Psoas muscle (tissue), 8 donors: ENCODE measurements around the gene PODXL2. TPM values are rescaled to one million over a fixed set of nuclear protein-coding genes. Genes with fewer than 3 reads are reported as not detected.
"Not testable (repeated sequence)": the region's sequence is repeated elsewhere in the genome, so short reads cannot be mapped to it uniquely, and the experiment has no call there.

Experiments used
- ATAC-seq, 4 donors: fragments of 200-7000 bp; cut with Tn5 transposase; one replicate each; pipeline ENCODE4 v1.9.1; 2020; ENCODE audit warnings: moderate library complexity in 3 of 4, mild to moderate bottlenecking in 2 of 4
- DNase-seq, 2 donors: peaks; one replicate each; pipeline ENCODE4 v3.0.0-alpha.2; 2020
- H3K27ac ChIP-seq: fragments of 200-600 bp; one replicate; pipeline ENCODE4 v1.8.0; 2022
- H3K27me3 ChIP-seq, 3 donors: fragments of 200-600 bp in 1 of 3; one replicate each; pipeline versions ENCODE4 v1.6.1 to v1.8.0; 2013 to 2022; ENCODE audit warnings: low read length in 2 of 3, mild to moderate bottlenecking in 2 of 3, moderate library complexity in 1 of 3; ENCODE audit not compliant: insufficient read depth in 3 of 3
- H3K36me3 ChIP-seq, 2 donors: fragments of 200-600 bp in 1 of 2; one replicate each; pipeline versions ENCODE4 v1.6.1 to v1.8.0; 2013 to 2022; ENCODE audit warnings: low read depth in 1 of 2, mild to moderate bottlenecking in 1 of 2, moderate library complexity in 1 of 2; ENCODE audit not compliant: insufficient read depth in 1 of 2
- H3K4me1 ChIP-seq: fragments of 200-600 bp; one replicate; pipeline ENCODE4 v1.8.0; 2022
- H3K4me3 ChIP-seq: fragments of 200-600 bp; one replicate; pipeline ENCODE4 v1.8.0; 2022; ENCODE audit warnings: mild to moderate bottlenecking
- H3K9me3 ChIP-seq: fragments of 200-600 bp; one replicate; pipeline ENCODE4 v1.8.0; 2022
- WGBS, 3 donors: extraction: QIAGEN DNeasy Blood & Tissue Kit; methylation state at CpG; one replicate each; pipeline versions ENCODE4 v1.1.6 to v1.1.7; 2013; 5-methylcytosine and 5-hydroxymethylcytosine counted together
- intact Hi-C, 2 donors: fragments of 100-400 bp; cut with DNase I; formaldehyde crosslinking; loops; one replicate each; pipeline versions ENCODE4 v1.11.0 to v1.14.2; 2022
- polyA plus RNA-seq, 3 donors: library from polyadenylated mRNA; stranded (reverse); fragments of 200-250 nt; gene quantifications; one replicate each; pipeline ENCODE4 v1.2.3, GENCODE V29; 2013
- total RNA-seq, 4 donors: library from RNA; stranded (reverse); fragmentation: NEBNext Ultra II Directional in 2 of 4; extraction: Animal tissue kit (Norgen Biotek cat#: 25700) in 2 of 4; gene quantifications; one replicate each; pipeline versions ENCODE4 v1.2.1 to v1.2.4, GENCODE V29; 2021 to 2023
- TF ChIP-seq, protein P1 (sequence below): fragments of 200-600 bp; IDR thresholded peaks from one replicate; pipeline ENCODE4 v1.8.0; 2022; ENCODE audit warnings: antibody characterized with exemption
- donor health status: healthy with polysubstance abuse.
- donor health status: DM: no; HTN: no; CAD: no; lungs with moderate emphysema.
- donor health status: Bipolar disorder and iron deficiency.
- donor health status: healthy.
- donor health status: DM: yes; HTN: yes; CAD: no.
- donor health status: DM: no; HTN: no; CAD: no.
- donor health status: DM: no; HTN: no; CAD: no.
- donor health status: DM: yes; HTN: yes; CAD: no.

The PODXL2 gene
- total and polyA plus RNA-seq, 7 donors = 1.4 to 3.0 (median 2.1) TPM

DNA sequence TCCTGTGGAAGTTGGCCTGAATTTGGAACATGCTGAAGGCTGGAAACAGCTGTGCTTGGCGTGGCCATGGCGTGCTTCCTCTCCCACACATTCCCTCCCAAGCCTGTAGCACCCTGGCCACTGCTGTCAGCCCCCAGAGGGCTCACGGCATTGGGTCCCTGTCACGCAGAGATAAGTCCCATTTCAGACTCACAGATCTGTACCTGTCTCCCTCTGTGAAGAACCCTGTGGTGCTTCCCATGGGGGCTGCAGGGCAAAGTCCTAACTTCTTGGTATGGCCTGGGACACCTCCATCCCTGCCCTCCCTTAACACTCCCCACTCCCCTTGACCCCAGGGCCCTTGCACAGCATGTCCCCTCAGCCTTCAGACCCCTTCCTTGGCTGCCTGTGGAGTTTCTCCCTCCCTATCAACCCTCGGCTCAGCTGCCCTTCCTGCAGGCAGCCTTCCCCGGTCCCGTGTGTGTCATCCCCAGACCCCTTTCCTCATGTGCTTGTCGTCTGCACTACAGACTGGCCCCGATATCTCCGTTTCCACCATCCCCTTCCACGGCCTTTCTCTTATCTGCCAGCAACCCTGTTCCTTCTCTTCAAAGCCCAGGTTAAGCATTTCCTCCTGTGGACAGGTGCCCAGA lies 72.4 kb downstream of the PODXL2 start:
- TF ChIP-seq, protein P1, sequence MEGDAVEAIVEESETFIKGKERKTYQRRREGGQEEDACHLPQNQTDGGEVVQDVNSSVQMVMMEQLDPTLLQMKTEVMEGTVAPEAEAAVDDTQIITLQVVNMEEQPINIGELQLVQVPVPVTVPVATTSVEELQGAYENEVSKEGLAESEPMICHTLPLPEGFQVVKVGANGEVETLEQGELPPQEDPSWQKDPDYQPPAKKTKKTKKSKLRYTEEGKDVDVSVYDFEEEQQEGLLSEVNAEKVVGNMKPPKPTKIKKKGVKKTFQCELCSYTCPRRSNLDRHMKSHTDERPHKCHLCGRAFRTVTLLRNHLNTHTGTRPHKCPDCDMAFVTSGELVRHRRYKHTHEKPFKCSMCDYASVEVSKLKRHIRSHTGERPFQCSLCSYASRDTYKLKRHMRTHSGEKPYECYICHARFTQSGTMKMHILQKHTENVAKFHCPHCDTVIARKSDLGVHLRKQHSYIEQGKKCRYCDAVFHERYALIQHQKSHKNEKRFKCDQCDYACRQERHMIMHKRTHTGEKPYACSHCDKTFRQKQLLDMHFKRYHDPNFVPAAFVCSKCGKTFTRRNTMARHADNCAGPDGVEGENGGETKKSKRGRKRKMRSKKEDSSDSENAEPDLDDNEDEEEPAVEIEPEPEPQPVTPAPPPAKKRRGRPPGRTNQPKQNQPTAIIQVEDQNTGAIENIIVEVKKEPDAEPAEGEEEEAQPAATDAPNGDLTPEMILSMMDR = no peak
- peaks cover 5% of the 10 kb centered on the region for H3K9me3 ChIP-seq
- ATAC-seq = no peak
- peak in 1 of 2 donors; percentile 62 for DNase-seq
- H3K4me3 ChIP-seq = no peak overlapping the region
- intact Hi-C loops = no loop called here
- peak overlapping the region; percentile 94 for H3K27ac ChIP-seq
- peaks cover 58% of the 10 kb centered on the region for H3K4me1 ChIP-seq
- 49 to 67% (median 54%) methylated on average over 11 of the region's 11 CpGs for WGBS, 3 donors
- no peaks in the 10 kb centered on the region for H3K27me3 ChIP-seq
- H3K36me3 ChIP-seq = peaks cover 0 to 6% of the 10 kb centered on the region in 2 donors

DNA sequence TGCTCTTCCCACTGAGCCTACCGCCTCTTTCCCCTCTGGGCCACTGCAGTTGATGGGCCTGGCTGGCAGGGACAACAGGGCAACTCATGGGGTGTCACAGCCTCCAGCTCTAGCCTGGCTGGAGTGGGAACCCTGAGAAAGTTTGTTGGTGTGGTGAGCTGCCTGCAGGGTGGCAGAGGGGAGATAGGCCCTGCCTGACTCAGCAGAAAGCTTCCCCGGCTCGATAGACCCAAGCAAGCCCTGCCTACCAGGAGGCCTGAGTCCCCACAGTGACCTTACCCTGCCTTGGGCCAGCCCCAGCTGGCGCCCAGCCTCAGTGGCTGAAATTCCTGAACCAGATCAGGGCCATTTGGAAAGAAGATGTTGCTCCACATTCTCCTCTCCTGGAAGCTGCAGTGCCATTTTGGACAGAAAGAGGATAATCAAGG lies 73.2 kb downstream of the PODXL2 start:
- peak; percentile 78 to 80 for DNase-seq
- H3K9me3 ChIP-seq = peaks cover 5% of the 10 kb centered on the region
- intact Hi-C loops = no loop called here
- H3K4me3 ChIP-seq = no peak overlapping the region
- TF ChIP-seq, protein P1 = no peak
- H3K27me3 ChIP-seq = no peaks in the 10 kb centered on the region
- peaks cover 53% of the 10 kb centered on the region for H3K4me1 ChIP-seq
- H3K36me3 ChIP-seq = peaks cover 0 to 11% of the 10 kb centered on the region in 2 donors
- peak overlapping the region; percentile 94 for H3K27ac ChIP-seq
- 21 to 25% (median 24%) methylated on average over 4 of the region's 4 CpGs for WGBS, 3 donors
- ATAC-seq = peak in 2 of 4 donors; percentile 22 to 27

DNA sequence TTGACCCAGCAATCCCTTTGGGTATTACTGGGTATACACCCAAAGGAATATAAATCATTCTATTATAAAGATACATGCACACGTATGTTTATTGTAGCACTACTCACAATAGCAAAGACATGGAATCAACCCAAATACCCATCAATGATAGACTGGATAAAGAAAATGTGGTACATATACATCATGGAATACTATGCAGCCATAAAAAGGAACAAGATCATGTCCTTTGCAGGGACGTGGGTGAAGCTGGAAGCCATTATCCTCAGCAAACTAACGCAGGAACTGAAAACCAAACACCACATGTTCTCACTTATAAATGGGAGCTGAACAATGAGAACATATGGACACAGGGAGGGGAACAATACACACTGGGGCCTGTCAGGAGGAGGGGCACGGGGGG lies 75.9 kb downstream of the PODXL2 start:
- not testable (repeated sequence) for H3K27ac ChIP-seq

DNA sequence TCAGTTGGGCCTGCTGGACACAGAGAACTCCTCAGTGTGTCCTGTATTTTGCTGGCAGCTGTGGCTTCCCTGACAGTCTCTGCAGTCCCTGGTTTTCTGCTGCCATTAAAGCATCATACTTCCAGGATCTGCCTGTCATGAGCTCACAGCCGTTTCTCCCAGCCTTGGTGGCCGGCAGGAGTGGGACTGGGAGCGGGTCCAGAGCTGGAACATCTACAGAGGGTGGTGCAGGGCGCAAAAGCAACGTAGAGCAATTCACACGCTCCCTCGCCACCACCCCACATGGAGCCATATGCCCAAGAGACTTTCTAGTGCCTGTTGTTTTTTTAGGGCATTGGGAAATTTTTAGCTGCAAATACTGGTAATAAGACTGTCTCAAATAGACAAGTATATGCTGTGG lies 77.3 kb downstream of the PODXL2 start:
- peak in 2 of 4 donors; percentile 30 to 39 for ATAC-seq
- DNase-seq = peak in 1 of 2 donors; percentile 82
- intact Hi-C loops = no loop called here
- peaks cover 34% of the 10 kb centered on the region for H3K4me1 ChIP-seq
- H3K27ac ChIP-seq = peak overlapping the region; percentile 39
- peaks cover 0 to 26% of the 10 kb centered on the region in 2 donors for H3K36me3 ChIP-seq
- TF ChIP-seq, protein P1 = no peak
- H3K27me3 ChIP-seq = no peaks in the 10 kb centered on the region
- WGBS, 3 donors = 58 to 63% (median 59%) methylated on average over 7 of the region's 7 CpGs
- H3K4me3 ChIP-seq = no peak overlapping the region
- peaks cover 5% of the 10 kb centered on the region for H3K9me3 ChIP-seq

More for the DNA sequence above, 75.9 kb downstream of the PODXL2 start:
- intact Hi-C loops, H3K4me3 ChIP-seq, H3K9me3 ChIP-seq, ATAC-seq, DNase-seq, H3K27me3 ChIP-seq: not testable (repeated sequence)
- peaks cover 31% of the 10 kb centered on the region for H3K4me1 ChIP-seq
- peaks cover 0 to 20% of the 10 kb centered on the region in 2 donors for H3K36me3 ChIP-seq
- 87 to 93% (median 90%) methylated on average over 4 of the region's 4 CpGs for WGBS, 3 donors

DNA sequence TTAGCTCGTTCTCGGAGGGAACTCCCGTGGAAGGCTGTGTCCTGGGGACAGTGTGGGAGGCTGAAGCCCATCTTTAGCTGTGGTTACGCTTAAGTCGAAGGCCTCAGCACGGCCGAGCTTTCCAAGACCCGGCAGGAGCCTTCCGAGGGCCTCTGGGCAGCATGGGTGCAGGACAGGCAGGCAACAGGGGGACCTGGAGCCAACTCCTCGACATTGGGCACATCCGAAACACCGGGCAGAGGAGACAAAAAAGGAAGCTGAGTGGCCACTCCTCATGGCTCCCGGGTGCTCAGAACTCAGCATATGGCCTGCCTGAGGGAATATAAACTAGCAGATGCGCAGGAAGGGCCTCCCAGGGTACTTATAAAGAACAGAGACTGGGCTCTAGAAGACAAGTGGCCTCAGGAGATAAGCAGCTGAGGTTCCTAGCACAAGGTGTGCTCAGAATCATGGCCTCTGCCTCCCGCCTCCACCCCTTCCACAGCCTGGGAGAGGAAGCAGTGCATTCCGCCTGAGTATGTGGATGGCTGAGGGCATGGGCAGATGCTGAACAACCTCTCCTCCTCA lies 77.9 kb downstream of the PODXL2 start:
- Histone ChIP-seq H3K27ac (peak overlapping the region; percentile 39), H3K4me1 (peaks cover 34% of the 10 kb centered on the region), H3K9me3 (peaks cover 5% of the 10 kb centered on the region), H3K4me3 (no peak overlapping the region), H3K36me3 (peaks cover 0 to 26% of the 10 kb centered on the region in 2 donors), H3K27me3 (no peaks in the 10 kb centered on the region)
- ATAC-seq = no peak
- no peak for DNase-seq
- WGBS, 3 donors = 66 to 77% (median 67%) methylated on average over 16 of the region's 16 CpGs
- intact Hi-C loops = no loop called here
- TF ChIP-seq, protein P1 = no peak
